PFSK-1 (cell line): Measurements from ENCODE around the gene CEBPA.

Experiments
- POLR2AphosphoS5 ChIP-seq: IDR thresholded peaks from 2 replicates; pipeline ENCODE4 v1.6.1; 2012; ENCODE audit warnings: low read depth, mild to moderate bottlenecking, control low read depth, low read length, moderate library complexity
- REST ChIP-seq, 2 experiments: IDR thresholded peaks; 2 replicates each; pipeline versions ENCODE4 v1.6.1 to v1.8.0; 2011 to 2012; ENCODE audit warnings: low read depth in 2 of 2, low read length in 2 of 2, control low read depth in 1 of 2, inconsistent platforms in 1 of 2, mild to moderate bottlenecking in 1 of 2, moderate library complexity in 1 of 2; ENCODE audit not compliant: insufficient read depth in 1 of 2
- SIN3A ChIP-seq: IDR thresholded peaks from 2 replicates; pipeline ENCODE4 v1.6.1; 2012; ENCODE audit warnings: mild to moderate bottlenecking, low read length, moderate library complexity, borderline replicate concordance; ENCODE audit not compliant: insufficient read depth
- TAF1 ChIP-seq: IDR thresholded peaks from 2 replicates; pipeline ENCODE4 v1.6.1; 2012; ENCODE audit warnings: low read length, control low read depth, borderline replicate concordance; ENCODE audit not compliant: insufficient read depth

GRCh38 chr19:33320636-33321035 lies 18.3 kb upstream of the CEBPA start:
- TF ChIP-seq POLR2AphosphoS5: no peak
- TF ChIP-seq SIN3A: no peak
- TF ChIP-seq REST (IDR thresholded peaks at IDR 0.05; ENCODE audit: insufficient read depth in 1 of 2, low read depth in 2 of 2, low read length in 2 of 2): no peak
- no peak for TF ChIP-seq TAF1
